Neural progenitor cell (in vitro differentiated cells): ENCODE results near the gene FAM174B.

Experiments used
- EZH2 ChIP-seq: fragments of 200-600 bp; sonication (generic); IDR thresholded peaks from 2 replicates; pipeline ENCODE4 v1.6.1; 2017; ENCODE audit warnings: antibody characterized with exemption, mild to moderate bottlenecking, moderate library complexity
- EZH2phosphoT487 ChIP-seq: fragments of 200-600 bp; sonication (generic); IDR thresholded peaks from 2 replicates; pipeline ENCODE4 v1.6.1; 2017; ENCODE audit warnings: antibody characterized with exemption
- TF ChIP-seq, protein P1 (sequence below): fragments of 200-600 bp; sonication (generic); IDR thresholded peaks from 2 replicates; pipeline ENCODE4 v1.5.1; 2017; ENCODE audit warnings: antibody characterized with exemption, mild to moderate bottlenecking

DNA sequence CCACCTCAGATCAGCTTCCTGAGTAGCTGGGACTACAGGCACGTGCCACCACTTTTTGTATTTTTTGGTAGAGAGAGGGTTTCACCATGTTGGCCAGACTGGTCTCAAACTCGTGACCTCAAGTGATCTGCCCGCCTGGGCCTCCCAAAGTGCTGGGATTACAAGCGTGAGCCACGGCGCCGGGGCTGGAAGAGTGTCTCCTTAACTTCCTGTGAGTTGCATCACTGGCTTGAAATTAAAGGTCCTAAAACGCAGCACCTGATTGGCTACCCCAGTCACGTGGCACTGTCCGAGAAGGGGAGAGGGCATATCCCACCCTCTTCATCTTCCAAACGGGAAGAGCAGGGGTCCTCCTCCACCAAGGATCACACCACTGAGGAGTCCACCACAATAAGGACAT lies 5.5 kb upstream of the FAM174B start:
- TF ChIP-seq EZH2, result no peak
- TF ChIP-seq, protein P1, sequence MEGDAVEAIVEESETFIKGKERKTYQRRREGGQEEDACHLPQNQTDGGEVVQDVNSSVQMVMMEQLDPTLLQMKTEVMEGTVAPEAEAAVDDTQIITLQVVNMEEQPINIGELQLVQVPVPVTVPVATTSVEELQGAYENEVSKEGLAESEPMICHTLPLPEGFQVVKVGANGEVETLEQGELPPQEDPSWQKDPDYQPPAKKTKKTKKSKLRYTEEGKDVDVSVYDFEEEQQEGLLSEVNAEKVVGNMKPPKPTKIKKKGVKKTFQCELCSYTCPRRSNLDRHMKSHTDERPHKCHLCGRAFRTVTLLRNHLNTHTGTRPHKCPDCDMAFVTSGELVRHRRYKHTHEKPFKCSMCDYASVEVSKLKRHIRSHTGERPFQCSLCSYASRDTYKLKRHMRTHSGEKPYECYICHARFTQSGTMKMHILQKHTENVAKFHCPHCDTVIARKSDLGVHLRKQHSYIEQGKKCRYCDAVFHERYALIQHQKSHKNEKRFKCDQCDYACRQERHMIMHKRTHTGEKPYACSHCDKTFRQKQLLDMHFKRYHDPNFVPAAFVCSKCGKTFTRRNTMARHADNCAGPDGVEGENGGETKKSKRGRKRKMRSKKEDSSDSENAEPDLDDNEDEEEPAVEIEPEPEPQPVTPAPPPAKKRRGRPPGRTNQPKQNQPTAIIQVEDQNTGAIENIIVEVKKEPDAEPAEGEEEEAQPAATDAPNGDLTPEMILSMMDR, result no peak
- TF ChIP-seq EZH2phosphoT487, result no peak
